Activated T-cell treated with anti-CD3 and anti-CD28 coated beads, Interleukin-2, amount 50 U/mL, for 48 hours (primary cell): ENCODE results near the gene SLC26A1.
A peak's percentile ranks its signal among the peaks of the same experiment; 100 is the strongest.

Source experiments
- DNase-seq, 2 experiments: peaks; one replicate each; pipeline ENCODE4 v3.0.0-alpha.2; 2020

SLC26A1 gene

GRCh38 chr4:998096-998691, 5.0 kb upstream of the SLC26A1 start:
- no peak for DNase-seq

- no peak for DNase-seq
Observed at GRCh38 chr4:997375-998071, 4.3 kb upstream of the SLC26A1 start.

- DNase-seq: no peak
Observed at GRCh38 chr4:996997-997374, 3.8 kb upstream of the SLC26A1 start.

GRCh38 chr4:996030-996996, 3.1 kb upstream of the SLC26A1 start:
- DNase-seq: no peak

GRCh38 chr4:995311-996026, 2.3 kb upstream of the SLC26A1 start:
- DNase-seq: no peak

- DNase-seq: no peak
Observed at GRCh38 chr4:992297-993110, 700 bp downstream of the SLC26A1 start.

GRCh38 chr4:991451-992296, 1.5 kb downstream of the SLC26A1 start:
- DNase-seq: no peak

GRCh38 chr4:990746-991367, 2.3 kb downstream of the SLC26A1 start:
- no peak for DNase-seq

GRCh38 chr4:989722-990471, 3.3 kb downstream of the SLC26A1 start:
- DNase-seq: no peak

- no peak for DNase-seq
Observed at GRCh38 chr4:988726-989721, 4.2 kb downstream of the SLC26A1 start.

GRCh38 chr4:987624-988513, 5.3 kb downstream of the SLC26A1 start:
- DNase-seq: no peak

GRCh38 chr4:986879-987623, 6.2 kb downstream of the SLC26A1 start, which contains the start of gene IDUA:
IDUA (plus strand) TSS chr4:987044; CDS start chr4:987085, 41 bp downstream.
- peak; percentile 88 to 91 for DNase-seq

- DNase-seq: no peak
Observed at GRCh38 chr4:986428-986878, 6.8 kb downstream of the SLC26A1 start.

GRCh38 chr4:985123-985830, 7.9 kb downstream of the SLC26A1 start:
- peak; percentile 76 to 85 for DNase-seq

- DNase-seq: no peak
Observed at GRCh38 chr4:984336-985054, 8.7 kb downstream of the SLC26A1 start.
